HG03103 (cell line): ENCODE data around the gene CRTC2.
"Not testable (repeated sequence)": the region's sequence is repeated elsewhere in the genome, so short reads cannot be mapped to it uniquely, and the experiment has no call there.

Experiments
- ATAC-seq: cut with Tn5 transposase; IDR thresholded peaks from one replicate; pipeline ENCODE4 v1.9.1; 2021; ENCODE audit warnings: low read depth; ENCODE audit not compliant: unreplicated experiment

The CRTC2 gene, protein sequence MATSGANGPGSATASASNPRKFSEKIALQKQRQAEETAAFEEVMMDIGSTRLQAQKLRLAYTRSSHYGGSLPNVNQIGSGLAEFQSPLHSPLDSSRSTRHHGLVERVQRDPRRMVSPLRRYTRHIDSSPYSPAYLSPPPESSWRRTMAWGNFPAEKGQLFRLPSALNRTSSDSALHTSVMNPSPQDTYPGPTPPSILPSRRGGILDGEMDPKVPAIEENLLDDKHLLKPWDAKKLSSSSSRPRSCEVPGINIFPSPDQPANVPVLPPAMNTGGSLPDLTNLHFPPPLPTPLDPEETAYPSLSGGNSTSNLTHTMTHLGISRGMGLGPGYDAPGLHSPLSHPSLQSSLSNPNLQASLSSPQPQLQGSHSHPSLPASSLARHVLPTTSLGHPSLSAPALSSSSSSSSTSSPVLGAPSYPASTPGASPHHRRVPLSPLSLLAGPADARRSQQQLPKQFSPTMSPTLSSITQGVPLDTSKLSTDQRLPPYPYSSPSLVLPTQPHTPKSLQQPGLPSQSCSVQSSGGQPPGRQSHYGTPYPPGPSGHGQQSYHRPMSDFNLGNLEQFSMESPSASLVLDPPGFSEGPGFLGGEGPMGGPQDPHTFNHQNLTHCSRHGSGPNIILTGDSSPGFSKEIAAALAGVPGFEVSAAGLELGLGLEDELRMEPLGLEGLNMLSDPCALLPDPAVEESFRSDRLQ

DNA sequence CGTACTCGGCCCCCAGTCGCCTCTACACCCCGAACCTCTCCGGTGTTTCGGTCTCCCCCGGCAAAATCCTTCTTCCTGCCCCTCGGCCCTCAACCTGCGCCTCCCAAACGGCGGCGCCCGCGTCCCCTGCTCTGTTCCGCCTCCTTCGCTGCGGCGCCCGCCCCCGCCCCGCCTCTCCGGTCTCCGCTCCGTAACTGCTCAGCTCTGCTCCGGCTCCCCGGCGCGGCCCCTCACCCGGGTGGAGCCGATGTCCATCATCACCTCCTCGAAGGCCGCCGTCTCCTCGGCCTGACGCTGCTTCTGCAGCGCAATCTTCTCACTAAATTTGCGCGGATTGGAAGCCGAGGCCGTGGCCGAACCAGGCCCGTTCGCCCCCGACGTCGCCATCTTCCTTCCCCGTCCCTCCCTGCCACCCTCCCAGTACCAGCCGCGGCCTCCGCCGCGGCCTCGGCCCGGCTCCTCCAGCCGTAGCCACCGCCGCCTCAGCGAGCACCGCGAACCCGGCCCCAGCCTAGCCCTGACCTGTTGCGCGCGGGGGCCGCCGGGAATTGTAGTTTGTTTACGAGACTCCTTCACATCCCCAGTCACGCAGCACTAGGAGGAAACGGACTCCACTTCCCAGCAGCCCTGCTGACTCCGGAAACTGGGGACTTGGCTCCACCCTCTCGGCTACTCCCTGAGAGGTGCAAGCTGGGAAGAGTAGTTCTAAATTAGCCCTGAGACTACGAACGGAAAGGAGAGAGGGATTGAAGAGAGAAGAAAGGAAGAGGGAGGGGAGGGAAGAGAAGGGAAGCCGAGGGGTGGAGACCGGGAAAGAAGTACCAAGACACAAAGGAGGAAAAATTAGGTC is at the start of gene CRTC2:
Gene CRTC2 (minus strand): TSS at position 502 of the 850 bp plus-strand sequence. CDS start 115 bp downstream, at position 387.
- ATAC-seq = peak; percentile 72

DNA sequence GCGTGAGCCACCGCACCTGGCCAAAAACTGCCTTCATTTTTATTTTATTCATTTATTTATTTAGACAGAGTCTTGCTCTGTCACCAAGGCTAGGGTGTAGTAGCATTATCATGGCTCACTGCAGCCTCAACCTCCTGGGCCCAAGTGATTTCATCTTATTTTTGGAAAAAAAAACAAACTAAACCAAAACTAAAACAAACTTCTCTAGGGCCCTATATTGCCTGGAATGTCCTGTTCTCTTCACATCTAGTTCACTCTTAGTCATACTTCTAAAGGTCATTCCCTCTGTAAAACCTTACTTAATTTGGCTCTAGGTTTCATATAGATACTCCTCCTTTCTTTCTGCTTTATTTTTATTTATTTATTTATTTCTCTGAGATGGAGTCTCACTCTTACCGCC is 47.7 kb upstream of the CRTC2 start:
- ATAC-seq = no peak

DNA sequence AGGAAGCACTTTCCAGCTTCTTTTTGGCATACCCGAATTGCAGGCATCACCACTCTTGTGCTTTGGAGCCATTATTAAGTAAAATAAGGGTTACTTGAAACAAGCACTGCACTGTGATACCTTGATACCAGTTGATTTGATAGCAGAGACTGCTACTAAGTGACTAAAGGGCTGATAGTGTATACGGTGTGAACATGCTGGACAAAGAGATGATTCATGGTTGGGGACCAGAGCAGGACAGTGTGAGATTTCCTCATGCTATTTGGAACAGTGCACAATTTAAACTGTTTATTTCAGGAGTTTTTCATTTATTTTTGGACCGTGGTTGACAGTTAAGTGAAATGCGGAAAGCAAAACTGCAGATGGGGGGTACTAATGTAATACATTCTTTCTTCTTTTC is 42.0 kb upstream of the CRTC2 start:
- no peak for ATAC-seq

DNA sequence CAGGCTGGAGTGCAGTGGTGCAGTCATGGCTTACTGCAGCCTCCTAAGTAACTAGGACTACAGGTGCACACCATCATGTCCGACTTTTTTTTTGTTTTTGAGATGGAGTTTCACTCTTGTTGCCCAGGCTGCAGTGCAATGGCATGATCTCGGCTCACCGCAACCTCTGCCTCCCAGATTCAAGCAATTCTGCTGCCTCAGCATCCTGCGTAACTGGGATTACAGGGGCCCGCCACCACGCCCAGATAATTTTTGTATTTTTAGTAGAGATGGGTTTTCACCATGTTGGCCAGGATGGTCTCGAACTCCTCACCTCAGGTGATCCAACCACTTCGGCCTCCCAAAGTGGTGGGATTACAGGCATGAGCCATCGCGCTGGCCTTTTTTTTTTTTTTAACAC is 38.5 kb upstream of the CRTC2 start:
- not testable (repeated sequence) for ATAC-seq

DNA sequence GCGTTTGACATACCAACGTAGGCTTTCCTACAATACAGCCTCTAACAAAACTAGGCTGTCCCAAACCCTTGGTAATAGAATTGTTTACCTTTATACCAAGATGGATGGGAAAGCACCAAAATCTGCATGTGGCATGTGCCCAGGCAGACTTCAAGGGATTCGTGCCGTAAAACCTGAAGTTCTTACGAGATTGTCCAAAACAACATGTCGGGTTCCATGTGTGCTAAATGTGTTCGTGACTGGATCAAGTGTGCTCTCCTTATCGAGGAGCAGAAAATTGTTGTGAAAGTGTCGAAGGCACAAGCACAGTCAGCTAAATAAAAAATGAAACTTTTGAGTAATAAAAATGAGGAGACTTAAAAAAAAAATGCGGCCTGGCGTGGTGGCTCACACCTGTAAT is 37.2 kb upstream of the CRTC2 start:
- no peak for ATAC-seq

DNA sequence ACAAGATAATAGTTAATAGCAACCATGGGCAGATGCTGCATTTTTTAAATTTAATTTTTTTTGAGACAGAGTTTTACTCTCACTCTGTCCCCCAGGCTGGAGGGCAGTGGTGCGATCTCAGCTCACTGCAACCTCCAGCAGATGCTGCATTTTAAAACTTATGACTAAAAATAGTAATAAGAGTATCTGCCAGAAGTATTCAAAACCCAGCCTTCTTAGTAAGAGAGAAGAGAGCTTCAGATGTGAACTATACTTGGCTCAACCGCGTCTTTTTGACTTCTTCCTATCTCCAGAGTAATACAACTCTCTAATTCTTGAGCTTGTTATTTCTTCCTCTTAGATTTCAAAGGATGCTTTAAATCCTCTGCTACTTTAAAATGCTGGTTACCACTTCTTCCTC is 36.8 kb upstream of the CRTC2 start:
- no peak for ATAC-seq

DNA sequence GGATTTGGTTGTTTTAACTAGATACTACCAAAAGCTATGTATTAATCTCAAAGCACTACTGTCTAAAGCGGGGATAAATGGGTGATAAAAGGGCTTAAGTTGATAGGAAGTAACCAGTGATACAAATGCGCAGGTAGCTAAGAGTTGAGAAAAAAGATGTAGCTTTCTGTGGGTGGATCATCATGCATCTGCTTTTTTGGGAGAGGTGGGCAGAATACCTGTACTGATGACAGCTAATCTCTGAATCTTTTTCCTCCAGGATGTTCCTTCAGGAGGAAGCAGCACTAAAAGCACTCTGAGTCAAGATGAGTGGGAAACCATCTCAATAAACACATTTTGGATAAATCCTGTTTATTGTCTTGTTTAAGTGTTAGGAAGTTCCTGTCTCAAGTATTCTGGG is 33.4 kb upstream of the CRTC2 start:
- ATAC-seq = no peak

DNA sequence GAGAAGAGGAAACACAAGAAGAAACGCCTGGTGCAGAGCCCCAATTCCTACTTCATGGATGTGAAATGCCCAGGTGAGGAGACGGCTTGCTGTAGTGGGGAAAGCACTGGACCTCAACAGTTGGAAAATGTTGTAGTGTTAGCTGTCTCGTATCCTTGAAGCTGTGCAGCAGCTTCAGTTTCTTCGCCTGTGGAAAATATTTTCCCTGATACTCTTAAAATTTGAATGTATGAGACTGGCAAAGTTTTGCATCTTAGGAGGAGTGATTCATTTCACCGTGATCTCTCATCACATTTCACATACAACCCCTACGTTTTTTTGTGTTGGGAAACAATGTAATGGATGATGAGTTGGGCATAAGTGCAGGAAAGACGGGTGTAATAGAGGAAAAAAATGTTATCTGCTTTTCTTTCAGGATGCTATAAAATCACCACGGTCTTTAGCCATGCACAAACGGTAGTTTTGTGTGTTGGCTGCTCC is 32.8 kb upstream of the CRTC2 start:
- no peak for ATAC-seq

DNA sequence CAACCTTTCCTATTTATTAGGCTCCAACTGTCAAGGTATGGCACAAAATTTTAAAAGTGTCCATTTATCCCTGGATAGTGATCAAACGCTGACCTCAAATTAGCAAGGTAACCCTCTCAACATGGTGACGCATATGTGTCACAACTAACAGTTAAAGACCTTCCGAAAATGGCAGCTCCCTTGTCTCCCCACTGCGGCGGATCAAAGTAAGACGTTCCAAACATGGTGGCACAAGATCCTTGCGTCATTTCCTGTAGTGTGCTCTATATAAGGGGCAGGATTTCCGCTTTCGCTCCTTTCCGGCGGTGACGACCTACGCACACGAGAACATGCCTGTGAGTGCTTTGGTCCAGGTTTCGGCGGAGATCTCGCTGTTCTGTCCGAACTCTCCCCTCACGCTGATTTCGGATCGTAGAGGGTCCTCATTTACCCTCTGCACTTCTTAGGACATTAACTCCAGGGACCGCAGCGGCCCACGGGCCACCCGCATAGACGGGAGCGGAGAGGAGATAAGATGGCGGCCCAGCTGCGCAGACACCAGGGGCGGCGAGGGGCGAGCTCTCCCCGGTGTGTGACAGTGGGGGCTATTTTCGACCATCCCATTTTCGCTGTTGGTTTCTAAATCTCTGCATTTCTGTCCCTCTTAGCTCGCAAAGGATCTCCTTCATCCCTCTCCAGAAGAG is 32.2 kb upstream of the CRTC2 start, which contains the start of gene RPS27:
Gene RPS27 (plus strand): TSS at position 295 of the 683 bp plus-strand sequence. CDS start 35 bp downstream, at position 330.
- ATAC-seq = peak; percentile 57

DNA sequence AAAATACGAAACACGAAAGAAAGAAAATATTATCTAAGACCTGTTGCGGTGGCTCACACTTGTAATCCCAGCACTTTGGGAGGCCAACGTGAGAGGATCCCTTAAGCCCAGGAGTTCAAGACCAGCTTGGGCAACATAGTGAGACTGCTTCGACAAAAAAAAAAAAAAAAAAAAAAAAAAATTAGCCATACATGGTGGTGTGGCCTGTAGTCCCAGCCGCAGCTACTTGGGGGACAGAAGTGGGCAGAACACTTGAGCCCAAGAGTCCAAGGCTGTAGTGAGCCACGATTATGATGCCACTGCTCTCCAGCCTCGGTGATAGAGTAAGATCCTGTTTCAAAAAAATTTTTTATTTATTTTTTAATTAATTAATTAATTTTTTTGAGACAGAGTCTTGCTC is 29.2 kb upstream of the CRTC2 start:
- no peak for ATAC-seq

DNA sequence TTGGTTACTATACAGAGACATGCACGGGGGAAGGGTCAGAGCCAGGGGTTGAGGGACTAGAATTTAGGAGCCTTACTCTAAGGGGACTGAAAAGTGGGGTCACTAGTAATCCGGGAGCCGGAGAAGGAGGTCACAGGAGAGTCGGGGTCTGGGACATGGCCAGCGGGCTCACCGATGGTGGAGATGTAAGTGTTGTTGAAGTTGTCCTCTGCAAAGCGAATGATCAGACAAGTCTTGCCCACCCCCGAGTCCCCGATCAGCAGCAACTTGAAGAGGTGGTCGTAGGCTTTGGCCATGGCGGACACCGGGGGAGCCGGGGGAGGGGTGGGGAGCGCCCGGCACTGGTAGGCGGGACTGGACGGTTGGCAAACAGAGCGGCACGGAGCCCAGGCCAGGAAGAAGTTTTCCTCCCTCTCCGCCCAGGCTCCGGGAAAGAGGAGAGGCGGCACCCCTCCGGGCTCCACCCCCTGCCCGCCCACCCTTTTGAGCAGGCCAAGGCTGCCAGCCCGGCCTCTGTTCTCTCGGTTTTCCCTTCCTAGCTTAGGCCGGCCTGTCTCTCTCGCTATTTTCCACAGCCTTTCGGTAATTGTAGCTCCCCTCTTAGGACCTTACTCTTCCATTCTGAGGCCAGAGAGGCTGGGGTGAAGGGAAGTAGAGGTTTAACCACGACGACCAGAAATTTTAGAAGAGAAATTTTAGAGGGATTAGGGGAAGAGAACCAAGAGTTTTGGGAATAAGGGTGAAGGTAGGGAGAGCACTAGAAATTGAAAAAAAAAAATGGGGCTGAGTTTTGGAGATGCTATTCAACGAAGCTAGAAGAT is 27.7 kb upstream of the CRTC2 start, which contains the start of gene RAB13:
Gene RAB13 (minus strand): TSS at position 399 of the 821 bp plus-strand sequence. CDS start 103 bp downstream, at position 296.
- ATAC-seq = no peak

DNA sequence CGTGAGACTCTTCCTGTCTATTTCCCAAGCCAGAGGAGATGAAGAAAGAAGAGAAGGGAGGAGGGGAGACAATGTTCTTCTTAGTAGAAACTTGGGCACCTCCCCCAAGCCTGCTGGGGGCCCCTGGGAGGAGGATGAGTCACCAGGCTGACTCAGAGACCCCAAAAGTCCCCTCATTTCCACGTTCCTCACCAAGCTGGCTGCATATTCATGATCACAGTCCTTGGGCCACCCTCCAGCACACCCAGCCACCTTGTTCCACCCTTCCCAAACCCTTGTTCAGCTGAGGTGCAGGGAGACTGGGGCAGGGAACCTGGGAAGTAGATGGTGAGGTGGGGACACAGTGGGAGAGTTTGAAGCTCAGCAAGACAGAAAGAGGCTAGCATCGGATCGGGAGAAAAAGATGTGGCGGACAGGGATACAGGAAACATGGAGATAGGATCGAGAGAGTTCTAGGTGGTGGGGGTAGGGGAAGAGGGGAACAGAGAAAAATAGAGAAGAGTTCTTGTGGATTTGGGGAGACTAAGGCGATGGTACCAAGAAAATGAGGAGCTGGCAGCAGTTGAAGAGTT is 27.0 kb upstream of the CRTC2 start:
- no peak for ATAC-seq

DNA sequence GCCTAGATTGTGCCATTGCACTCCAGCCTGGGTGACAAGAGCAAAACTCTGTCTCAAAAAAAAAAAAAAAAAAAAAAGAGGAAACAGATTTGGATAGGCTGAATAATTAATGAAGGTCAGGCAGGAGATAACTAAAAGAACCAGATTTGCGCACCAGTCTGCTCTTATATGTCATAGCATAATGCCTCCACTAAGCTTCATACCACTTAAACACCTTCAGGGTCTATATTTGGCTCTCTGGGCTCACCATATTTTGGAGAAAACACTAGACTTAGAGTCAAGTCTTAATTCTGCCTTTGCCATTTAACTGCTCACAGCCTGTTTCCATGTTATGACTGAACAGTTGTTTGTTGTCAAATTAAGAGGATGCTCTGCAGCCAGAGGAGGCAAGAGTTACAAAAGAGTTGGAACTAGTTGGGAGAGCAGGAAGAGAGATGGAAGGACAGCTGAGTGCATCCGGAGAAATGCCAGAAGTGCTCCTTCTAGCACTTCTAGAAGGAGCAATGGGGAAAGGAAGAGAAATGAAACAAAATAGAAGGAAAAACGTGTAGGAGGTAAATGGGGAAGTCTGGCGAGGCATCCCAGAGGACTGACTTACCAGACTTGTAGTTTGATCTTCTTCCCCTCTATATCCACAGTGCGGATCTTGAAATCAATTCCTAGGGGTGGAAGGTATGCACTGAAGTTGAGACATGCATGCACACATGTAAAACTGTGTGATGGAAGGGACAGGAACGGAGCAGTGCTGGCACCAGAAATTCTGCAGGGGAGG is 25.9 kb upstream of the CRTC2 start:
- ATAC-seq = no peak

DNA sequence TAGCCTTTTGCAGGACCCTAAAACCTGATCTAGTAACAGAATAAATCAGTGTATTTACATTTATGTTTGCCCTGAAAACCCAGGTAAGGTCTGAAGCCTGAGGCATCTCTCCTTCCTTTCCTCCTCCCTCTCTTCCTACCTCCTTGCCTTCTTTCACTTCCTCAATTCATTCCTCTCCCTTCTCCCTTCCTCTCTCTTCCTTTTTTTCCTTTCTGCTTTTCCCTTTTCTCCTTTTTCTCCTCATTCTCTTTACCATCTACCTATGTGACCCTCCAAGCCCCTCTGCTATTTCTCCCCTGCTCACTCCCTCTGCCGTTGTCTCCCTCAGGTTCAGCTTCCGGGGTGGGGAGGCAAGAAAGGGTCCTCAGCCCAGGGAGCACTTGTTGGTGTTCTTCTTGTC is 23.3 kb upstream of the CRTC2 start:
- not testable (repeated sequence) for ATAC-seq

DNA sequence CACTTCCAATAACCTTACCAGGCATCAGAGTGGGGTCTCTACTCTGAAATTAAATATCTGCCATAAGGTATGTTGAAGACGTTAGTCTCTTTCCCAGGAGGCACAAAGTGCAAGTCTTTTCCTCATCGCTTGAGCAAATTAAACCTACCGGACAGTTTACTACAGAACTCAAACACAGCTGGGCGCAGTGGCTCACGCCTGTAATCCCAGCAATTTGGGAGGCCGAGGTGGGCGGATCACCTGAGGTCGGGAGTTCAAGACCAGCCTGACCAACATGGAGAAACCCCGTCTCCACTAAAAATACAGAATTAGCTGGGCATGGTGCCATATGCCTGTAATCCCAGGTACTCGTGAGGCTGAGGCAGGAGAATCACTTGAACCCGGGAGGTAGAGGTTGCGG is 20.7 kb upstream of the CRTC2 start:
- ATAC-seq = not testable (repeated sequence)

DNA sequence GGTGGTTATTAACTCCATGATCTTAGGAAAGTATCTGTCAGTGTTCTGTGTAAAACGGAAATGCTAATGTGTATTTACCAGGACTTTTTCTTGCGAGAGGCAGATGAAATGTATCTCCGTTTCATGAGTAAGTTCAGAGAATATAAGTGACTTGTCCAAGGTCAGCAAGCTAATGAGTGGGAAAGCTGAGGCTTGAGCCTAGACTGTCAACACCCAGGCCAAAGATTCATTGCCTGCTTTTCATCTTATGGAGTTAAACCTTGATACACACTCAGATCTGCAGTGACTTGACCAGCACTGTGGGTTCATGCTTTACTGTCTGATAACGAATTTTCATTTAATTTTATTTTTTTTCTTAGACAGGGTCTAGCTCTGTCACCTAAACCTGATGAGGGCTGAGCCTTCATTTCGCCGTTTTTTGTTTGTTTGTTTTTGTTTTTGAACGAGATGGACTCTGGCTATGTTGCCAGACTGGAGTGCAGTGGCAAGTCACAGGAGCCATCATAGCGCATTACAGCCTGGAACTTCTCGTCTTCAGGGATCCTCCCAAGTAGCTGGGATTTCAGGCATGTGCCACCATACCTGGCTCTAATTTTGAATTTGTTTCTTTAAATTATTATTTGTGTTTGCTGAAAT is 20.0 kb upstream of the CRTC2 start:
- no peak for ATAC-seq
